RWPE1 (cell line): ENCODE results near the gene CNTN4.
"Not testable (repeated sequence)": the region's sequence is repeated elsewhere in the genome, so short reads cannot be mapped to it uniquely, and the experiment has no call there.

Source experiments
- CTCF ChIA-PET: fragments of 350-600 bp; sonication (Branson Sonifier 250); formaldehyde crosslinking; extraction: SDS; loops from one replicate; lab custom pipeline; 2021; lab: Yijun Ruan, JAX
- POLR2A ChIA-PET: fragments of 400-600 bp; formaldehyde crosslinking; extraction: SDS; loops from one replicate; lab custom pipeline; 2020; ENCODE audit warnings: antibody characterized with exemption; ENCODE audit not compliant: low non-redundant PET; lab: Yijun Ruan, JAX
- DNase-seq: peaks from one replicate; pipeline ENCODE4 v3.0.0; 2012; ENCODE audit warnings: low spot score
- H3K27ac ChIP-seq: fragments of 450-650 bp; 2 replicates; pipeline ENCODE4 v1.5.1; 2017
- TF ChIP-seq, protein P1 (sequence below): fragments of 450-650 bp; conservative IDR thresholded peaks from 2 replicates; pipeline ENCODE4 v1.5.1; 2017; ENCODE audit warnings: low read depth, mild to moderate bottlenecking

Gene CNTN4

DNA sequence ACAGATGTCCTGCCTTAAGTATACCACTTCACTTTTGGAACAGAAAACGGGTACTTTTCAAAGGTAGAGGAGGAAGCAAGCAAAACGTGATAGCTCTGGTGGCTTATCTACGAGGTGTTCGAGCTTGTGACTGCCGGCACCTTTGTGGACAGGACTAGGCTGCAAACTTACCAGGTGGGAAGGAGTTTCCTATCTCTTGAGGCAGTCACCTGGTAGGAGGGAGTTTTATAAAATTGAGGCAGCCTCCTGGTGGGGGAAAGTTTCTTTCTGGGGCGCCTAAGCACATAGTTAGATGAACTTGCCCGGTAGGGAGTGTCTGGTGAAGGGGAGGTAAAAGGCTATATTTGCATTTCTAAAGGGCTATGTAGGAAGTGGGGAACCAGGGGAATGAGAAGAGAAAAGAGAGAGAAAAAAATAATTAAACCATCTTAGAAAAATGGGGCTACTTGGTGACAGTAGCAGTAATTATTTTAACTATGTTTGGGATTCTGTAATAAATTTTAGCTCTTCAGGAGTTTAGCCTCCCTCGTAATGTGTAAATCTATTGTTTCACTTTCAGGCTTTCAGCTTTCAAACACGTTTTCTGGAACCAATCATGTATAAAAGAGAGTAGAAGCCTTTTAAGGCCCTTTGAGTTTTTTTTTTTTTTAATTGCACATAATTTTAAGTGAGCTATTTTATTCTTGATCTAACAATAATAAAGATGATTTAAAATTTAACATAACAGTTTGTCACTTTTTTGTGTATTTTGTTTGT is 880.5 kb downstream of the CNTN4 start:
- H3K27ac ChIP-seq: no peak overlapping the region
- CTCF ChIA-PET: no interaction called here
- TF ChIP-seq, protein P1, sequence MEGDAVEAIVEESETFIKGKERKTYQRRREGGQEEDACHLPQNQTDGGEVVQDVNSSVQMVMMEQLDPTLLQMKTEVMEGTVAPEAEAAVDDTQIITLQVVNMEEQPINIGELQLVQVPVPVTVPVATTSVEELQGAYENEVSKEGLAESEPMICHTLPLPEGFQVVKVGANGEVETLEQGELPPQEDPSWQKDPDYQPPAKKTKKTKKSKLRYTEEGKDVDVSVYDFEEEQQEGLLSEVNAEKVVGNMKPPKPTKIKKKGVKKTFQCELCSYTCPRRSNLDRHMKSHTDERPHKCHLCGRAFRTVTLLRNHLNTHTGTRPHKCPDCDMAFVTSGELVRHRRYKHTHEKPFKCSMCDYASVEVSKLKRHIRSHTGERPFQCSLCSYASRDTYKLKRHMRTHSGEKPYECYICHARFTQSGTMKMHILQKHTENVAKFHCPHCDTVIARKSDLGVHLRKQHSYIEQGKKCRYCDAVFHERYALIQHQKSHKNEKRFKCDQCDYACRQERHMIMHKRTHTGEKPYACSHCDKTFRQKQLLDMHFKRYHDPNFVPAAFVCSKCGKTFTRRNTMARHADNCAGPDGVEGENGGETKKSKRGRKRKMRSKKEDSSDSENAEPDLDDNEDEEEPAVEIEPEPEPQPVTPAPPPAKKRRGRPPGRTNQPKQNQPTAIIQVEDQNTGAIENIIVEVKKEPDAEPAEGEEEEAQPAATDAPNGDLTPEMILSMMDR: no peak
- no peak for DNase-seq
- POLR2A ChIA-PET: no interaction called here

DNA sequence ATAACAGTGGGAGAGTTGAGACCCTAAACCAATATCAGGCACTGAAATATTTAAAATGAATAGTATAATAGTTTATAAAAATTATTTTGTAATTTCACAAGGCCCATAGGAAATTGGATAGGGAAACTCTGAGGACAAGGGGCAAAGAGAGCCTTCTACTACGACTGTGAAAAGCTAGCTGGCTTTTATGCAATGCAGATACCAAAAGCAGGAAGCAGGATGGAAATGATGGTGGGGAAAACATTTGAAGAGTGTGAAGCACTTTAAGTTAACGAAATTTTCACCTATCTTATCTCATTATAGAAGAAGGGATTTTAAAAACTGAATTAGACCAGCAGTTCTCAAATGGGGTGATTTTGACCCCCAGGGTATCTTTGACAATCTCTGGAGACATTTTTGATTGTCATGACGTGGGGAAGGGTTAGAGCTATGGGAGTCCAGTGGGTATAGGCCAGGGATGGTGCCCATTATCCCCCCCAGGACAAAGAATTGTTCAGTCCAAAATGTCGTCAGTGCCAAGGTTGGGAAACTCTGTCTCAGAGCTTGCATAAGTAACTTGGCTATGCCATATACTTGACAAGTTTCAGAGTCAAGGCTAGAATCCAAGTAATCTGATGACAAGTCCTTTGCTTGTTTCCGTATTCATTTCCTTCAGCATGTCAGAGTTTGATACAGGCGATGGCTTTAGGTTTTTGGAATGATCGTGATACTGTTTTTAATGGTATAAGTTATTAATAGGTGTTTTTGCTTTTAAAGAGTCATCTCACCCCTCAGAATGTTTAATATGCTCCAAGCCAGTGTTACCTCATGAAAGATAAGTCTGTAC is 885.6 kb downstream of the CNTN4 start:
- ChIA-PET POLR2A (no interaction called here), CTCF (no interaction called here)
- TF ChIP-seq, protein P1: no peak
- DNase-seq: no peak
- no peak overlapping the region for H3K27ac ChIP-seq

DNA sequence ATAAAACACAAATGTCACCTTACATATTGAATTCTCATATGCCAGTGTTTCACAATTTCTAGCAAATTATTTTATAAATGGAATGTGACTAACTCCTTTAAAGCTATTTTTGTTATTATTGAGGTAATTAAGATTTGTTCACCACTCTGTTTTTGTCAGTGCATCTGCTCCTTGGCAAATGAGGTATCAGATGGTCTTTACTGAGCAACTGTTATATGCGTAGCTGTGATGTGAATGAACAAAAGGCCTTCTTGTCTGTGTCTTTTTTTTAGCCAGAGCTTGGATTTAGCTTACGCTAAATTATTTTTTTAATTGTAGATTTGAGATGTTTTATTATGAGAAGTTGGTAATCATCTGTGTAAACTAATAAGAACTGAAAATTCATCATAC is 886.2 kb downstream of the CNTN4 start:
- H3K27ac ChIP-seq: no peak overlapping the region
- DNase-seq: no peak
- TF ChIP-seq, protein P1: no peak
- POLR2A ChIA-PET: no interaction called here
- CTCF ChIA-PET: no interaction called here

DNA sequence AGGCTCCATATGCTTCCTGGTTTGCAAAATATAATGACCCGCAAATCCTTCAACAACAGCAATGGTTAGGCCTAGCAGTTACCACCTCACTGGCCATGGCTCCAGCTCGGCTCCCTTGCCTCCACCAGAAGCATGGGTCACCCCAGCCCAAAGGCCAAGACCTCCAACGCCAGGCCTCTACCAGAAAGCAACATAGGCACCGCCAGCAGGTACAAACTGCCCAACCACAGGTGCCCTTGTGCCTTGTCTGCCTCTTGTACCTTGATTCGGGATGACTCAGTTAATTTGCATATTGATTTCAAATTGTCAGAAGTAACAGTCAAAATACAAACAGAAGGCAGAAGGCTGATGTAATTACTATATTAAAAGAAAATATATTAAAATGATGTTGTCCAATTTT is 886.8 kb downstream of the CNTN4 start:
- TF ChIP-seq, protein P1: no peak
- POLR2A ChIA-PET: no interaction called here
- no peak for DNase-seq
- no peak overlapping the region for H3K27ac ChIP-seq
- CTCF ChIA-PET: no interaction called here

DNA sequence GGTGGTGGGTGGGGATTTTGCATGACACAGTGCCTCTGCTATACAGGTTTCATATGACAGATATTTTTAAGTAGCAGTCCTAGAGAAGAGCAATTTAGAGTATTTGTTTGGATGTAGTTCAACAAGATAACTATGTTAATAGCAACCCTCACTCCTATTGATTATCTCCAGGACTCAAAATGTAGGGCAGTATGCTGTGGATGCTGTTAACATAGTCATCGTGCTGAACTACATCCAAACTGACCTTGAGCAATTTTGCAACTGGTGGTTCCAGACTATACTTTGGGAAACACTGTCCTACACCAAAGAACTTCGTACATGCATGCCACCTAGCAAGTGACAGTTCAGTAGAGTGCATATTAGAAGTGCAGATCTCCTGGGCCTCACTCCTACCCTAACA is 893.9 kb downstream of the CNTN4 start:
- POLR2A ChIA-PET: no interaction called here

DNA sequence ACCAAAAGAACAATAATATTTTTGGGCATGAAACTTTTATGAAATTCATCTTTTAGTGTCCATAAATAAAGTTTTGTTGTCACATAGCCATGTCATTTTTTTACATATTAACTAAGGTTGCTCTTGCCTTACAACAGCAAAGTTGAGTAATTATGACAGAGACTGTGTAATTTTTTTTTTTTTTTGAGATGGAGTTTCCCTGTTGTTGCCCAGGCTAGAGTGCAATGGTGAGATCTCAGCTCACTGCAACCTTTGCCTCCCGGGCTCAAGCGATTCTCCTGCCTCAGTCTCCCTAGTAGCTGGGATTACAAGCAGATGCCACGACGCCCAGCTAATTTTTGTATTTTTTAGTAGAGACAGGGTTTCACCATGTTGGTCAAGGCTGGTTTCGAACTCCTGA is 894.5 kb downstream of the CNTN4 start:
- DNase-seq, CTCF ChIA-PET, POLR2A ChIA-PET, H3K27ac ChIP-seq: not testable (repeated sequence)

More for the DNA sequence above, 893.9 kb downstream of the CNTN4 start:
- CTCF ChIA-PET: no interaction called here
- H3K27ac ChIP-seq: no peak overlapping the region
- TF ChIP-seq, protein P1: no peak
- DNase-seq: no peak

DNA sequence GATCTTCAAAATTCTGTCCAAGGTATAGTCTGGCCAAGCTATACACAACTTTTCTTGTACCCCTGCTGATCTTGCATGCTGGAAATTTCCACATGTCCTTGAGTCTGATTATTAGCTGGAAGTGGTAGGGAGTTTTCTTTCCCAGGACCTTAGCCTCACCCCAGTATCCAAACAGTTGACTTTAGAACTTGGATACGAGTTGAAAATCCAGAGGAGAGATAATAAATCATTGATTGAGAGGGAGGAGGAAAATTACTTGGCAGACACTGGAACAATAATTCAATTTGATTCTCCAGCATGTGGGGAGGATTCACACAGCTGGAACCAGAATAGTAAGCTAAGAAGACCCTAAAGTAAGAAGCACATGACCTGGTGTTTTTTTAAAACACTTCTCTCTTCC is 895.1 kb downstream of the CNTN4 start:
- CTCF ChIA-PET: no interaction called here
- POLR2A ChIA-PET: no interaction called here
- no peak overlapping the region for H3K27ac ChIP-seq
- DNase-seq: no peak
- TF ChIP-seq, protein P1: no peak
